ENCODE measurements around the gene RUNX2.

The RUNX2 gene

GRCh38 chr6:45513843-45514242, 185.7 kb downstream of the RUNX2 start:
- DNase-seq (ENCODE audit: low read depth in 3 of 3): no peak

- DNase-seq (ENCODE audit: low read depth in 3 of 3): no peak
These were observed 186.5 kb downstream of the RUNX2 start for GRCh38 chr6:45514454-45515230.

- no peak for DNase-seq (ENCODE audit: low read depth in 3 of 3)
These were observed 190.0 kb downstream of the RUNX2 start for GRCh38 chr6:45518013-45518720.

- DNase-seq (ENCODE audit: low read depth in 3 of 3): no peak
These were observed 193.1 kb downstream of the RUNX2 start for GRCh38 chr6:45521226-45521625.

- DNase-seq (ENCODE audit: low read depth in 3 of 3): no peak
These were observed 194.4 kb downstream of the RUNX2 start for GRCh38 chr6:45522486-45522885.

- no peak for DNase-seq (ENCODE audit: low read depth in 3 of 3)
These were observed 199.1 kb downstream of the RUNX2 start for GRCh38 chr6:45527210-45527609.

GRCh38 chr6:45531999-45532595, 204.0 kb downstream of the RUNX2 start:
- DNase-seq (ENCODE audit: low read depth in 3 of 3): no peak

- DNase-seq (ENCODE audit: low read depth in 3 of 3): no peak
These were observed 204.6 kb downstream of the RUNX2 start for GRCh38 chr6:45532721-45533210.

- DNase-seq (ENCODE audit: low read depth in 3 of 3): no peak
These were observed 205.3 kb downstream of the RUNX2 start for GRCh38 chr6:45533386-45533785.

- DNase-seq (ENCODE audit: low read depth in 3 of 3): no peak
These were observed 207.8 kb downstream of the RUNX2 start for GRCh38 chr6:45535933-45536332.

GRCh38 chr6:45537539-45537938, 209.4 kb downstream of the RUNX2 start:
- DNase-seq (ENCODE audit: low read depth in 3 of 3): no peak

GRCh38 chr6:45538641-45539547, 210.8 kb downstream of the RUNX2 start:
- DNase-seq (ENCODE audit: low read depth in 3 of 3): no peak

GRCh38 chr6:45540375-45540920, 212.3 kb downstream of the RUNX2 start:
- DNase-seq (ENCODE audit: low read depth in 3 of 3): no peak

- no peak for DNase-seq (ENCODE audit: low read depth in 3 of 3)
These were observed 213.8 kb downstream of the RUNX2 start for GRCh38 chr6:45541934-45542333.

- no peak for DNase-seq (ENCODE audit: low read depth in 3 of 3)
These were observed 215.4 kb downstream of the RUNX2 start for GRCh38 chr6:45543298-45544235.

GRCh38 chr6:45545416-45545815, 217.3 kb downstream of the RUNX2 start:
- no peak for DNase-seq (ENCODE audit: low read depth in 3 of 3)

- no peak for DNase-seq (ENCODE audit: low read depth in 3 of 3)
These were observed 220.8 kb downstream of the RUNX2 start for GRCh38 chr6:45548657-45549515.

GRCh38 chr6:45552536-45552935, 224.4 kb downstream of the RUNX2 start:
- DNase-seq (ENCODE audit: low read depth in 3 of 3): no peak

GRCh38 chr6:45553730-45554344, 225.7 kb downstream of the RUNX2 start:
- no peak for DNase-seq (ENCODE audit: low read depth in 3 of 3)

Data from stimulated activated CD4-positive, alpha-beta T cell treated with anti-CD3 and anti-CD28 coated beads, TNF-alpha, amount 100 ng/mL, for 4 hours (primary cell).